Lung (tissue), 12 donors: ENCODE measurements around the gene SPECC1L. TPM values are rescaled to one million over a fixed set of nuclear protein-coding genes. Genes with fewer than 3 reads are reported as not detected.
"Not testable (repeated sequence)": the region's sequence is repeated elsewhere in the genome, so short reads cannot be mapped to it uniquely, and the experiment has no call there.

Experiments
- ATAC-seq: fragments of 200-7000 bp; cut with Tn5 transposase; one replicate; pipeline ENCODE4 v1.9.1; 2020; ENCODE audit warnings: moderate number of reproducible peaks; ENCODE audit not compliant: insufficient read depth, low FRiP score
- DNase-seq, 3 donors: peaks; one replicate each; pipeline ENCODE4 v3.0.0-alpha.2; 2013 to 2017
- H3K27ac ChIP-seq, 2 donors: one replicate each; pipeline ENCODE4 v1.5.1; 2013; ENCODE audit warnings: mild to moderate bottlenecking in 2 of 2, moderate library complexity in 2 of 2, control low read depth in 1 of 2, inconsistent platforms in 1 of 2, low read depth in 1 of 2, low read length in 1 of 2
- H3K27me3 ChIP-seq, 3 donors: one replicate each; pipeline ENCODE4 v1.5.1; 2013; ENCODE audit warnings: low read length in 2 of 3; ENCODE audit not compliant: control insufficient read depth in 3 of 3, insufficient read depth in 3 of 3
- H3K36me3 ChIP-seq, 4 donors: one replicate each; pipeline ENCODE4 v1.5.1; 2013; ENCODE audit warnings: low read length in 4 of 4, mild to moderate bottlenecking in 1 of 4, moderate library complexity in 1 of 4; ENCODE audit not compliant: control insufficient read depth in 4 of 4, insufficient read depth in 4 of 4
- H3K4me1 ChIP-seq, 5 donors: one replicate each; pipeline ENCODE4 v1.5.1; 2013; ENCODE audit warnings: low read length in 5 of 5, mild to moderate bottlenecking in 2 of 5, moderate library complexity in 1 of 5; ENCODE audit not compliant: control insufficient read depth in 5 of 5, insufficient read depth in 5 of 5
- H3K4me3 ChIP-seq: one replicate; pipeline ENCODE4 v1.5.1; 2013; ENCODE audit warnings: mild to moderate bottlenecking, control low read depth, moderate library complexity
- H3K9ac ChIP-seq, 2 donors: one replicate each; pipeline ENCODE4 v1.5.1; 2013; ENCODE audit warnings: low read length in 2 of 2, control low read depth in 1 of 2; ENCODE audit not compliant: insufficient read depth in 1 of 2
- H3K9me3 ChIP-seq, 4 donors: one replicate each; pipeline ENCODE4 v1.5.1; 2013; ENCODE audit warnings: low read length in 3 of 4, mild to moderate bottlenecking in 1 of 4, moderate library complexity in 1 of 4; ENCODE audit not compliant: control insufficient read depth in 4 of 4, insufficient read depth in 3 of 4
- WGBS, 2 donors: extraction: QIAGEN DNeasy Blood & Tissue Kit; methylation state at CpG; one replicate each; pipeline ENCODE4 v1.1.7; 2013; 5-methylcytosine and 5-hydroxymethylcytosine counted together
- polyA plus RNA-seq, 2 donors: library from polyadenylated mRNA; stranded (reverse); fragments of 200-250 nt; gene quantifications; one replicate each; pipeline ENCODE4 v1.2.1, GENCODE V29; 2013
- total RNA-seq, 2 donors: library from RNA; depleted of rRNA in 1 of 2; stranded (reverse); fragments of >200 nt in 1 of 2; gene quantifications; one replicate each; pipeline ENCODE4 v1.2.1, GENCODE V29; 2014 to 2021
- TF ChIP-seq, protein P1 (sequence below): IDR thresholded peaks from 2 replicates; pipeline ENCODE4 v1.5.1; 2012; ENCODE audit warnings: mild to moderate bottlenecking; ENCODE audit errors: control extremely low read depth, extremely low read depth
- donor health status: control.
- donor health status: control.
- donor health status: Bipolar disorder and iron deficiency.
- donor health status: healthy.
- donor health status: DM: yes; HTN: yes; CAD: no.

Gene SPECC1L
- total and polyA plus RNA-seq, 4 donors: 10.4 to 83.9 (median 37.8) TPM

DNA sequence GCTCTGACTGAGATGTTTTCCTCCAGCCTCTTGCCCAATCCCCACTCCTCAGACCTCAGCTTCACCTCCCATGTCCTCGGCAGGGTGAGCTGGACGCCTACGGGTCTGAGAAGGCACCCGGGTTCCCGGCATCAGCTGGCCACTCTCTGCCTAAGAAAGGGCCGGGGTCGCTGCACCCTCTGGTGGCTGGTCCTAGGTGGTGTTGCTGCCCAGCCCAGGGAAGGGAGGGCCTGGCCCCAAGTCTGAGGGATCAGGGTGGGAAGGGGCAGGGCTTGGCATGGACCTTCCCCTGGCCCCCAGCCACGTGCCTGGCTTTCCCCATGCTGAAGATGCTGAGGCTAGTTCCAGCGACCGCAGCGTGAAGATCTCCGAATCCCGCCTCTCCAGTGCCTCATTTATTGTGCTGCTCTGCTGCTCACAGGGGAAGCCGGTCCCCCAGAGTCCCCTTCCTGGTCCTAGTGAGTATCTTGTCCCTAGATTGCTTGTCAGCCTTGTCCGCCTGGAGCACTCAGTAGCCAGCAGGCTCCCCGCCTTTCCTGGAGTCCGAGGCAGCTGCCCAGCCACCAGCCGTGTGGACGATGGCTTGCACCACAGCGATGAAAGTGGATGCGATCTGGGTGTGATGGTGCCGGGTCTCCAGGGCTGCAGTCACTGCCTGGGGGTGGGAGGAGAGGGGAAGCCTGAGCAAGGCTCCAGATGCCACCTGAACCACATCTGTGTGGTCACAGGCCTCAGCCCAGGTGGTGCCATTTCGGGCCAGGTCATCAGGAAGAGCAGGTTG lies 22.9 kb upstream of the SPECC1L start:
- ATAC-seq: peak; percentile 96
- Histone ChIP-seq H3K36me3 (no peaks in the 10 kb centered on the region), H3K27ac (peak overlapping the region in 1 of 2 donors; percentile 97), H3K27me3 (no peaks in the 10 kb centered on the region), H3K4me1 (peaks cover 0 to 48% (median 19%) of the 10 kb centered on the region in 5 donors), H3K9me3 (no peaks in the 10 kb centered on the region), H3K9ac (no peak overlapping the region), H3K4me3 (no peak overlapping the region)
- 35 to 50% methylated on average over 21 to 23 of the region's 23 CpGs for WGBS, 2 donors
- TF ChIP-seq, protein P1, sequence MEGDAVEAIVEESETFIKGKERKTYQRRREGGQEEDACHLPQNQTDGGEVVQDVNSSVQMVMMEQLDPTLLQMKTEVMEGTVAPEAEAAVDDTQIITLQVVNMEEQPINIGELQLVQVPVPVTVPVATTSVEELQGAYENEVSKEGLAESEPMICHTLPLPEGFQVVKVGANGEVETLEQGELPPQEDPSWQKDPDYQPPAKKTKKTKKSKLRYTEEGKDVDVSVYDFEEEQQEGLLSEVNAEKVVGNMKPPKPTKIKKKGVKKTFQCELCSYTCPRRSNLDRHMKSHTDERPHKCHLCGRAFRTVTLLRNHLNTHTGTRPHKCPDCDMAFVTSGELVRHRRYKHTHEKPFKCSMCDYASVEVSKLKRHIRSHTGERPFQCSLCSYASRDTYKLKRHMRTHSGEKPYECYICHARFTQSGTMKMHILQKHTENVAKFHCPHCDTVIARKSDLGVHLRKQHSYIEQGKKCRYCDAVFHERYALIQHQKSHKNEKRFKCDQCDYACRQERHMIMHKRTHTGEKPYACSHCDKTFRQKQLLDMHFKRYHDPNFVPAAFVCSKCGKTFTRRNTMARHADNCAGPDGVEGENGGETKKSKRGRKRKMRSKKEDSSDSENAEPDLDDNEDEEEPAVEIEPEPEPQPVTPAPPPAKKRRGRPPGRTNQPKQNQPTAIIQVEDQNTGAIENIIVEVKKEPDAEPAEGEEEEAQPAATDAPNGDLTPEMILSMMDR: peak; percentile 68
- DNase-seq: peak; percentile 96 to 98 (median 96)

DNA sequence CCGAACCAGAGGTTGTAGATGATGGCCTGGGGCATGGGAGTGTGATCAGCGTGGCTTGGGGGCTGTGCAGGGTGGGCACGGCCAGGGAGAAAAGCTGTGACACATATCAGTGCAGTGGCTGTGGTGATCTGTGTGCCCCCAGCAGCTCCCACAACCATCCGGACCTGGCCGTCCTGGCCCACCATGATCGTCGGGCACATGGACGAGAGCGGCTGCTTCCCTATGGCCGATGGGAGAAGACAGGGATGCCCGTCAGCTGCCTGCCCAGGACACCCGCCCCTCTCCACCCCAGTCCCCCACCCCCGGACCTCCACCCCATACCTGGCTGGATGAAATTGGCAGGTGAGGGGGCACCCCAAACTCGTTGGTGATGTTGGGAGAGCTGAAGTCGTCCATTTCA lies 22.0 kb upstream of the SPECC1L start:
- not testable (repeated sequence) for DNase-seq, H3K9ac ChIP-seq, H3K27ac ChIP-seq, H3K4me3 ChIP-seq, H3K9me3 ChIP-seq, ATAC-seq, H3K27me3 ChIP-seq, H3K36me3 ChIP-seq
- peaks cover 0 to 40% (median 17%) of the 10 kb centered on the region in 5 donors for H3K4me1 ChIP-seq
- 93 to 97% methylated on average over 13 to 15 of the region's 15 CpGs for WGBS, 2 donors

DNA sequence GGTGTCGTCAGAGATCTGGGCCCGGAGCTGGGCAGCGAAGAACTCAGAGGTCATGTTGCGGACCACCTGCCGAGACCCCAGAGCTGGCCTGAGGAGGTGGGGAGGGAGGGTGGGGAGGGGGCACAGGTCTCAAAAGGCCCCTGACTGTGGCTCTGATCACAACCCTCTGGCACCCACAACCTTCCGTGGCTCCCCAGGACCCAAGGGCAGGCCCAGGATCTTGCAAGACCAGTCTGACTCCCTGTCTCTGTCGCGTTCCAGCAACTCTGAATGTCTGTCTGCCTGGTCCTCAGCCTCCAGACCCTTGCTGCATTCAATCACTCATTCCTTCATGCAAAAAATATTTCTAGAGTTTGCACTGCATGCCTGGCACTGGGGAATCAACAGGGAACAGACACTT lies 21.2 kb upstream of the SPECC1L start:
- not testable (repeated sequence) for H3K9ac ChIP-seq, H3K27ac ChIP-seq, H3K36me3 ChIP-seq, H3K27me3 ChIP-seq, DNase-seq, H3K4me3 ChIP-seq, ATAC-seq, H3K9me3 ChIP-seq
- WGBS, 2 donors: 81 to 83% methylated on average over 4 to 7 of the region's 8 CpGs
- peaks cover 0 to 32% (median 16%) of the 10 kb centered on the region in 5 donors for H3K4me1 ChIP-seq

DNA sequence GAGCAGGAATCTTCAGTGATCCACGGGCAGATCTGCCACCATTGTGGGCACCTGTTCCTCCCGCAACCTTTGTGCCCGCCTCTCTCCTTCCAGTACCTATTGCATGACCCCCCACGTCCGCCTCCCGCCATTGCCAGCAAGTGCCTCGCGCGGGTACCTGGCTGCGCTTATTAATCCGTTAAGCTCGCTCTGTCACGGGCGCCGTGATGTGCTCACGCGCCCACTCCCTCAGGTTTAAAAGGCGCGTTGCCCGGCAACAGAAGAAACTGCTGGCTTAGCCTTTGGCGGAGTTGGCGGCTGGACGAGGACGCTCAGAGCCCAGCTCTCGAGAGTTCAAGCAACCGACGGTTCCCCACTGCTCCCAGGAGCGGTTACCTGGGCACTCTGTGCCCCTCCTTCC lies 19.3 kb upstream of the SPECC1L start:
- H3K36me3 ChIP-seq, H3K9me3 ChIP-seq, DNase-seq, H3K9ac ChIP-seq, H3K27ac ChIP-seq, H3K4me3 ChIP-seq, H3K27me3 ChIP-seq, ATAC-seq: not testable (repeated sequence)
- WGBS, 2 donors: 97 to 99% methylated on average over 10 to 11 of the region's 28 CpGs
- H3K4me1 ChIP-seq: peaks cover 0 to 19% (median 6%) of the 10 kb centered on the region in 5 donors

DNA sequence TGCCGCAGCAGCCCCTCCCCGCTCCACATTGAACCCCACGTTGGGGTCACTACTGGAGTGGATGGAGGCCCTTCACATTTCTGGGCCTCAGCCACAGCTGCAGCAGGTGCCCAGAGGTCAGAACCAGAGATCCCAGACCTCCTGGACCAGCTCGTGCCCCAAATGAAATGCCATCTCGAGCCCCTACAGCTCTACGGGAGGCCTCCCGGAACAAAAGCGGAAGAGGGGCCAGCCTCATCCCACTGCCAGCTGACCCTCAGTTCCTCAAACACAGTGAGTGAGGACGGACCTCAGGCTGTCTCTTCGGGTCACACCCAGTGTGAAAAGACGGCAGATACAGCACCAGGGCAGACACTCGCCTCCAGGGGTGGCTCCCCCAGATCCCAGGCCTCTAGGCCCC lies 17.5 kb upstream of the SPECC1L start:
- H3K4me3 ChIP-seq, H3K27ac ChIP-seq, DNase-seq, H3K27me3 ChIP-seq, H3K4me1 ChIP-seq, H3K36me3 ChIP-seq, H3K9me3 ChIP-seq, H3K9ac ChIP-seq, ATAC-seq: not testable (repeated sequence)
- 93 to 94% methylated on average over 12 of the region's 12 CpGs for WGBS, 2 donors

DNA sequence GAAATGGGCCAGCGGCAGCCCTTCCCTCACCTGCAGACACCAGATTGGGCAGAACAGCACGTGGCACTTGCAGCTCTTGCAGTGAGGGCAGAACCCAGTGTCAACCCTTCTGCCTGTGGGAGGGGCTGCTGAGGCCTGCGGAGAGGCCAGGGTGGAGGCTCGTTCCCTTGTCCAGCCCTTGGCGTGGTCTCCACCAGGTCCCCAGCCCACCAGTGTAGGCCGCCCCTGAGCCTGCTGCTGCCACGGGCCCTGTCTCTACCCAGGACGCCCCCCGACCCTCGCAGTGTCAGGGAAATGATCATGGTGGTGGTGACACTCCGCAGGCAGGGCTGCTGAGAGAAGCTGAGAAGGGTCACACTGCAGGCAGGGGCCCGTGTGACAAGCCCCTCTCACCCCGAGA lies 14.5 kb upstream of the SPECC1L start:
- H3K9ac ChIP-seq, H3K4me1 ChIP-seq, H3K36me3 ChIP-seq, H3K9me3 ChIP-seq, H3K27me3 ChIP-seq, H3K4me3 ChIP-seq, ATAC-seq, DNase-seq, H3K27ac ChIP-seq: not testable (repeated sequence)
- 91 to 93% methylated on average over 9 to 11 of the region's 13 CpGs for WGBS, 2 donors

DNA sequence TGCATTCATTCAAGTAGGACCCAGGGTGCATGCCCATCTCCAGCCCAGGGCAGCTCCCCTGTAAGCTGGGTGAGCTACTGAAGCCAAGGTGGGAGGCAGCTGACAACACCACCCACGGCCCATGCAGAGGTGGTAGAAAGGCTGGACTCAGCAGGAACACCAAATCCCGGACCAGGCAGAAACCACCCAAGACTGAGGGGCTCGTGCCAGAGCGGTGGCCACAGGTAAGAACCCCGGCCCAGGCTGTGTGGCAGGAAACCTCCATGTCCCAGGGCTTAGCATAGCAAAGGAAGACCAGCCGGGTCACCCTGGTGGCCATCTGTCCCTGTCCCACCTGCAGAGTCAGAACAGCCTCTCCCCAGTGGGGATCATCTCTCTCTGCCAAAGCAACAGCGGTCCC lies 13.9 kb upstream of the SPECC1L start:
- H3K4me3 ChIP-seq, DNase-seq, H3K4me1 ChIP-seq, ATAC-seq, H3K9me3 ChIP-seq, H3K27me3 ChIP-seq, H3K27ac ChIP-seq, H3K9ac ChIP-seq, H3K36me3 ChIP-seq: not testable (repeated sequence)
- WGBS, 2 donors: 97 to 98% methylated on average over 6 of the region's 7 CpGs
